Neural cell (in vitro differentiated cells): ENCODE measurements around the gene PLXDC1.

Source experiments
- EP300 ChIP-seq: fragments of 450-650 bp; conservative IDR thresholded peaks from 2 replicates; pipeline ENCODE4 v1.6.1; 2014; ENCODE audit warnings: antibody characterized with exemption, mild to moderate bottlenecking, moderate library complexity; ENCODE audit not compliant: poor library complexity, severe bottlenecking
- EZH2 ChIP-seq: fragments of 200-600, 300-800 bp; shearing (Covaris generic), sonication (generic); IDR thresholded peaks from 2 replicates; pipeline ENCODE4 v1.6.1; 2014; ENCODE audit warnings: antibody characterized with exemption, low read length, borderline replicate concordance, mild to moderate bottlenecking; ENCODE audit not compliant: insufficient read depth, poor library complexity, severe bottlenecking
- MXI1 ChIP-seq: fragments of 450-650 bp; conservative IDR thresholded peaks from 2 replicates; pipeline ENCODE4 v1.6.1; 2014; ENCODE audit warnings: antibody characterized with exemption, mild to moderate bottlenecking; ENCODE audit not compliant: poor library complexity, severe bottlenecking
- POLR2AphosphoS5 ChIP-seq: IDR thresholded peaks from 2 replicates; pipeline ENCODE4 v1.6.1; 2012
- RAD21 ChIP-seq: fragments of 450-650 bp; conservative IDR thresholded peaks from 2 replicates; pipeline ENCODE4 v1.6.1; 2014; ENCODE audit warnings: antibody characterized with exemption, mild to moderate bottlenecking, moderate library complexity
- REST ChIP-seq: IDR thresholded peaks from 2 replicates; pipeline ENCODE4 v1.6.1; 2012; ENCODE audit warnings: borderline replicate concordance
- SMC3 ChIP-seq: fragments of 450-650 bp; conservative IDR thresholded peaks from 2 replicates; pipeline ENCODE4 v1.6.1; 2014; ENCODE audit warnings: antibody characterized with exemption, mild to moderate bottlenecking, moderate library complexity; ENCODE audit not compliant: poor library complexity
- TAF1 ChIP-seq: IDR thresholded peaks from 2 replicates; pipeline ENCODE4 v1.6.1; 2012; ENCODE audit warnings: low read depth
- TF ChIP-seq, protein P1 (sequence below): fragments of 450-650 bp; IDR thresholded peaks from 2 replicates; pipeline ENCODE4 v1.5.1; 2014; ENCODE audit warnings: antibody characterized with exemption, mild to moderate bottlenecking, moderate library complexity; ENCODE audit not compliant: poor library complexity, severe bottlenecking

GRCh38 chr17:39151943-39152818 lies 744 bp upstream of the PLXDC1 start:
- TF ChIP-seq, protein P1, sequence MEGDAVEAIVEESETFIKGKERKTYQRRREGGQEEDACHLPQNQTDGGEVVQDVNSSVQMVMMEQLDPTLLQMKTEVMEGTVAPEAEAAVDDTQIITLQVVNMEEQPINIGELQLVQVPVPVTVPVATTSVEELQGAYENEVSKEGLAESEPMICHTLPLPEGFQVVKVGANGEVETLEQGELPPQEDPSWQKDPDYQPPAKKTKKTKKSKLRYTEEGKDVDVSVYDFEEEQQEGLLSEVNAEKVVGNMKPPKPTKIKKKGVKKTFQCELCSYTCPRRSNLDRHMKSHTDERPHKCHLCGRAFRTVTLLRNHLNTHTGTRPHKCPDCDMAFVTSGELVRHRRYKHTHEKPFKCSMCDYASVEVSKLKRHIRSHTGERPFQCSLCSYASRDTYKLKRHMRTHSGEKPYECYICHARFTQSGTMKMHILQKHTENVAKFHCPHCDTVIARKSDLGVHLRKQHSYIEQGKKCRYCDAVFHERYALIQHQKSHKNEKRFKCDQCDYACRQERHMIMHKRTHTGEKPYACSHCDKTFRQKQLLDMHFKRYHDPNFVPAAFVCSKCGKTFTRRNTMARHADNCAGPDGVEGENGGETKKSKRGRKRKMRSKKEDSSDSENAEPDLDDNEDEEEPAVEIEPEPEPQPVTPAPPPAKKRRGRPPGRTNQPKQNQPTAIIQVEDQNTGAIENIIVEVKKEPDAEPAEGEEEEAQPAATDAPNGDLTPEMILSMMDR, result no peak
- no peak for TF ChIP-seq EZH2
- no peak for TF ChIP-seq POLR2AphosphoS5
- no peak for TF ChIP-seq EP300
- TF ChIP-seq REST, result peak; percentile 20
- no peak for TF ChIP-seq SMC3
- TF ChIP-seq TAF1, result peak; percentile 38
- no peak for TF ChIP-seq RAD21
- TF ChIP-seq MXI1, result no peak
